HG03103 (cell line): ENCODE measurements around the gene MRPL9.
A peak's percentile ranks its signal among the peaks of the same experiment; 100 is the strongest.

Experiments
- ATAC-seq: cut with Tn5 transposase; IDR thresholded peaks from one replicate; pipeline ENCODE4 v1.9.1; 2021; ENCODE audit warnings: low read depth; ENCODE audit not compliant: unreplicated experiment

MRPL9 gene

GRCh38 chr1:151762941-151763921, at the start of gene MRPL9:
Gene MRPL9 (minus strand): TSS chr1:151763496. CDS start chr1:151763479, 17 bp downstream.
- ATAC-seq: peak; percentile 85

- no peak for ATAC-seq
These were observed 47.9 kb upstream of the MRPL9 start for GRCh38 chr1:151811181-151811580.

GRCh38 chr1:151809985-151810556, 46.8 kb upstream of the MRPL9 start:
- no peak for ATAC-seq

GRCh38 chr1:151809290-151809984, 46.1 kb upstream of the MRPL9 start:
- ATAC-seq: no peak

- no peak for ATAC-seq
These were observed 44.5 kb upstream of the MRPL9 start for GRCh38 chr1:151807766-151808165.

GRCh38 chr1:151807131-151807530, 43.8 kb upstream of the MRPL9 start:
- no peak for ATAC-seq

- no peak for ATAC-seq
These were observed 42.9 kb upstream of the MRPL9 start for GRCh38 chr1:151806170-151806569.

- no peak for ATAC-seq
These were observed 41.9 kb upstream of the MRPL9 start, which contains the start of gene LINGO4 for GRCh38 chr1:151805066-151805820. Gene LINGO4 (minus strand): TSS chr1:151805419. CDS start chr1:151802704, 2,715 bp downstream.

GRCh38 chr1:151803915-151804314, 40.6 kb upstream of the MRPL9 start:
- no peak for ATAC-seq

GRCh38 chr1:151803164-151803563, 39.9 kb upstream of the MRPL9 start:
- no peak for ATAC-seq

GRCh38 chr1:151802372-151802771, 39.1 kb upstream of the MRPL9 start:
- ATAC-seq: no peak

GRCh38 chr1:151801846-151802245, 38.5 kb upstream of the MRPL9 start:
- ATAC-seq: no peak

- no peak for ATAC-seq
These were observed 38.1 kb upstream of the MRPL9 start for GRCh38 chr1:151801310-151801820.

- ATAC-seq: no peak
These were observed 37.5 kb upstream of the MRPL9 start for GRCh38 chr1:151800830-151801229.

GRCh38 chr1:151799179-151800022, 36.1 kb upstream of the MRPL9 start:
- no peak for ATAC-seq

- no peak for ATAC-seq
These were observed 35.3 kb upstream of the MRPL9 start for GRCh38 chr1:151798571-151798970.

- ATAC-seq: no peak
These were observed 27.8 kb upstream of the MRPL9 start for GRCh38 chr1:151790940-151791651.

- ATAC-seq: peak; percentile 93
These were observed 27.0 kb upstream of the MRPL9 start, which contains the start of gene TDRKH for GRCh38 chr1:151790071-151790939. Gene TDRKH (minus strand): TSS chr1:151790500. CDS start chr1:151783022, 7,478 bp downstream.
